NCI-H226 (cell line): Measurements from ENCODE around the gene STON2.
"Not testable (repeated sequence)": the region's sequence is repeated elsewhere in the genome, so short reads cannot be mapped to it uniquely, and the experiment has no call there.

ENCODE experiments used
- DNase-seq: peaks from one replicate; pipeline ENCODE4 v3.0.0-alpha.2; 2015

The STON2 gene

GRCh38 chr14:81416194-81416952 lies 16.2 kb upstream of the STON2 start:
- no peak for DNase-seq

GRCh38 chr14:81415781-81416180 lies 15.7 kb upstream of the STON2 start:
- no peak for DNase-seq

GRCh38 chr14:81414123-81414522 lies 14.0 kb upstream of the STON2 start:
- DNase-seq: no peak

- no peak for DNase-seq
Measured at GRCh38 chr14:81412779-81413178, 12.7 kb upstream of the STON2 start.

GRCh38 chr14:81408595-81408994 lies 8.5 kb upstream of the STON2 start:
- no peak for DNase-seq

- no peak for DNase-seq
Measured at GRCh38 chr14:81406863-81407262, 6.7 kb upstream of the STON2 start.

- DNase-seq: peak; percentile 72
Measured at GRCh38 chr14:81402123-81402495, 2.0 kb upstream of the STON2 start.

GRCh38 chr14:81401420-81402122 lies 1.4 kb upstream of the STON2 start:
- DNase-seq: peak; percentile 87

GRCh38 chr14:81400852-81401251 lies 728 bp upstream of the STON2 start:
- DNase-seq: peak; percentile 66

- DNase-seq: no peak
Measured at GRCh38 chr14:81398196-81398891, 1.8 kb downstream of the STON2 start.

GRCh38 chr14:81396113-81396512 lies 4.0 kb downstream of the STON2 start:
- DNase-seq: peak; percentile 43

- DNase-seq: no peak
Measured at GRCh38 chr14:81394739-81395138, 5.4 kb downstream of the STON2 start.

GRCh38 chr14:81392976-81393643 lies 7.0 kb downstream of the STON2 start:
- DNase-seq: no peak

- no peak for DNase-seq
Measured at GRCh38 chr14:81392052-81392451, 8.1 kb downstream of the STON2 start.

GRCh38 chr14:81390696-81391095 lies 9.4 kb downstream of the STON2 start:
- no peak for DNase-seq

- no peak for DNase-seq
Measured at GRCh38 chr14:81388336-81388735, 11.8 kb downstream of the STON2 start.

GRCh38 chr14:81386290-81386745 lies 13.8 kb downstream of the STON2 start:
- DNase-seq: no peak

- DNase-seq: no peak
Measured at GRCh38 chr14:81385886-81386285, 14.2 kb downstream of the STON2 start.

- no peak for DNase-seq
Measured at GRCh38 chr14:81385419-81385818, 14.7 kb downstream of the STON2 start.

- DNase-seq: peak; percentile 96
Measured at GRCh38 chr14:81384900-81385299, 15.2 kb downstream of the STON2 start.

- no peak for DNase-seq
Measured at GRCh38 chr14:81382517-81383225, 17.5 kb downstream of the STON2 start.

GRCh38 chr14:81380009-81380408 lies 20.1 kb downstream of the STON2 start:
- not testable (repeated sequence) for DNase-seq

GRCh38 chr14:81371802-81372201 lies 28.3 kb downstream of the STON2 start:
- no peak for DNase-seq
